ENCODE data around the gene PPP1CC.

GRCh38 chr12:110721570-110721969 is 21.1 kb downstream of the PPP1CC start:
- TF ChIP-seq, protein P1, sequence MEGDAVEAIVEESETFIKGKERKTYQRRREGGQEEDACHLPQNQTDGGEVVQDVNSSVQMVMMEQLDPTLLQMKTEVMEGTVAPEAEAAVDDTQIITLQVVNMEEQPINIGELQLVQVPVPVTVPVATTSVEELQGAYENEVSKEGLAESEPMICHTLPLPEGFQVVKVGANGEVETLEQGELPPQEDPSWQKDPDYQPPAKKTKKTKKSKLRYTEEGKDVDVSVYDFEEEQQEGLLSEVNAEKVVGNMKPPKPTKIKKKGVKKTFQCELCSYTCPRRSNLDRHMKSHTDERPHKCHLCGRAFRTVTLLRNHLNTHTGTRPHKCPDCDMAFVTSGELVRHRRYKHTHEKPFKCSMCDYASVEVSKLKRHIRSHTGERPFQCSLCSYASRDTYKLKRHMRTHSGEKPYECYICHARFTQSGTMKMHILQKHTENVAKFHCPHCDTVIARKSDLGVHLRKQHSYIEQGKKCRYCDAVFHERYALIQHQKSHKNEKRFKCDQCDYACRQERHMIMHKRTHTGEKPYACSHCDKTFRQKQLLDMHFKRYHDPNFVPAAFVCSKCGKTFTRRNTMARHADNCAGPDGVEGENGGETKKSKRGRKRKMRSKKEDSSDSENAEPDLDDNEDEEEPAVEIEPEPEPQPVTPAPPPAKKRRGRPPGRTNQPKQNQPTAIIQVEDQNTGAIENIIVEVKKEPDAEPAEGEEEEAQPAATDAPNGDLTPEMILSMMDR (IDR thresholded peaks at IDR 0.05; ENCODE audit: low read depth, low read length), result no peak
- no peak for TF ChIP-seq EZH2phosphoT487 (IDR thresholded peaks at IDR 0.05; ENCODE audit: low read depth)

Data from OCI-LY3 (cell line).